ENCODE measurements around the gene SLC35G2.

- TF ChIP-seq CTCF (IDR thresholded peaks at IDR 0.05; ENCODE audit: poor library complexity, severe bottlenecking) = no peak
- no peak for TF ChIP-seq POLR2AphosphoS5 (IDR thresholded peaks at IDR 0.05)
- no peak for TF ChIP-seq RAD21 (conservative IDR thresholded peaks at IDR 0.05)
- TF ChIP-seq EZH2 (IDR thresholded peaks at IDR 0.05; ENCODE audit: borderline replicate concordance, insufficient read depth, low read length, poor library complexity, severe bottlenecking) = no peak
- TF ChIP-seq EP300 (conservative IDR thresholded peaks at IDR 0.05; ENCODE audit: poor library complexity, severe bottlenecking) = no peak
- no peak for TF ChIP-seq TAF1 (IDR thresholded peaks at IDR 0.05; ENCODE audit: low read depth)
- no peak for TF ChIP-seq REST (IDR thresholded peaks at IDR 0.05; ENCODE audit: borderline replicate concordance)
- no peak for TF ChIP-seq SMC3 (conservative IDR thresholded peaks at IDR 0.05; ENCODE audit: poor library complexity)
Observed at GRCh38 chr3:136858381-136858780, 39.5 kb downstream of the SLC35G2 start.

Data from neural cell (in vitro differentiated cells).